Fibroblast of peridontal ligament (primary cell): ENCODE data around the gene IKZF2.
"Not testable (repeated sequence)": the region's sequence is repeated elsewhere in the genome, so short reads cannot be mapped to it uniquely, and the experiment has no call there.

Experiments
- DNase-seq: peaks from one replicate; pipeline ENCODE4 v3.0.0-alpha.2; 2010; ENCODE audit errors: extremely low read depth

The IKZF2 gene

DNA sequence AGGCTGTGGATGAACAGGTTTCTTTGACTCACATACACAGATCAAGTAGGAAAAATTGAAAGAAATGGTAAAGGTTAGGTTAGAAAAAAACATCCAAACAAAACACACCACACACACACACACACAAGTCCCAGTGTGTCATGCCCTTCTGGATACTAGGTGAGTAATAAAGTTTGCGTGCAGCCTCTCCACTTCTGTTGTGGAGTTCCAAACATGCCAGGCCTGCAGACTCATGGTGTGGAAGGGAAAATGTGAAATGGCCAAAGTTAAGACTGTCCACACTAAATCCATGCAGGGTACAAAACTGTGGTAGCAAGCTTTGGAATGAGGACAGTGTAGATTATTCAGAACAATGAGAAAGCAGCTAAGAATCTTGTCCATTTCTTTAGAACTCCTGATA lies 114.6 kb downstream of the IKZF2 start:
- peak; percentile 54 for DNase-seq

DNA sequence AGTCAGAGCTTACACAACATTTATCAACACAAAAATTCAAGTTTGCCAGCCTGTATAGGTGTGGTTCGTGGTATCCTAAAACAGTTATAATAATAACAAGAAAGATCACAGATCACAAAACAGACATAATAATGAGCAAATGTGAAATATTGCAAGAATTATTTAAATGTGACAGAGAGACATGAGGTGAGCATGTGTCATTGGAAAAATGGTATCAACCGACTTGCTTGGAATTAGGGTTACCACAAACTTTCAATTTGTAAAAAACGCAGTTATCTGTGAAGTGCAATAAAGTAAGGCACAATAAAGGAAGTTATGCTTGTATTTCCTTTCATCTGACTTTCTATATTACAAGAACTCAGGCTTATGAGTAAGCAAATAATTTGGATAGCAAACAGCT lies 116.8 kb downstream of the IKZF2 start:
- DNase-seq = no peak

DNA sequence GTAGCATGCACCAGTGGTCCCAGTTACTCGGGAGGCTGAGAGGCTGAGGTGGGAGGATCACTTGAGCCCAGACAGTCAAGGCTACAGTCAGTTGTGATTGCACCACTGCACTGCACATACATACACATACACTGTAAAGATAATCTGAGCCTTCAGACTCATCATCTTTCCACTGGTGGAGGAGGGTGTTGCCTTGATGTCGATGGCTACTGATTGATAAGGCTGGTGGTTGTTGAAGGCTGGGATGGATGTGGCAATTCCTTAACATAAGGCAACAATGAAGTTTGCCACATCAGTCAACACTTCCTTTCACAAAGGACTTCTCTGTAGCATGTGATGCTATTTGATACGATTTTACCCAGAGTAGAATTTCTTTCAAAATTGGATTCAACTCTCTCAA lies 118.8 kb downstream of the IKZF2 start:
- DNase-seq = no peak

DNA sequence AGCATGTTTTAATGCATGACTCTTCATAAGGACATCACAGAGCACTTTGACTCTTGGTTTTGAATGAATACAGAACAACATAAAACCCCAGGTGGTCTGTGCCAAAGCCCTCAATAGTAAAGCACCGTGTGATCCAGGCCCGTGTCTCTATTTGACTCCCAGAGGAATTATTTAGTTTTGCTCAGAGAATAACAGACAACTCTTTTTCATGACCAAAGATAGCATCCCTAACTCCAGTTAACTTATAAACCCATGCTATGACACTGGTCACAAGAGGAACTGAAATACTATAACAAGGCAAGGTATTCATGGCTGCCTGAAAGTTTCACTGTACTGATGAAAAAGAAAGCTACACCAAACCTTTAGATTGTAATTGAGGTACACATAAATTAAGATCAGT lies 128.4 kb downstream of the IKZF2 start:
- DNase-seq = no peak

DNA sequence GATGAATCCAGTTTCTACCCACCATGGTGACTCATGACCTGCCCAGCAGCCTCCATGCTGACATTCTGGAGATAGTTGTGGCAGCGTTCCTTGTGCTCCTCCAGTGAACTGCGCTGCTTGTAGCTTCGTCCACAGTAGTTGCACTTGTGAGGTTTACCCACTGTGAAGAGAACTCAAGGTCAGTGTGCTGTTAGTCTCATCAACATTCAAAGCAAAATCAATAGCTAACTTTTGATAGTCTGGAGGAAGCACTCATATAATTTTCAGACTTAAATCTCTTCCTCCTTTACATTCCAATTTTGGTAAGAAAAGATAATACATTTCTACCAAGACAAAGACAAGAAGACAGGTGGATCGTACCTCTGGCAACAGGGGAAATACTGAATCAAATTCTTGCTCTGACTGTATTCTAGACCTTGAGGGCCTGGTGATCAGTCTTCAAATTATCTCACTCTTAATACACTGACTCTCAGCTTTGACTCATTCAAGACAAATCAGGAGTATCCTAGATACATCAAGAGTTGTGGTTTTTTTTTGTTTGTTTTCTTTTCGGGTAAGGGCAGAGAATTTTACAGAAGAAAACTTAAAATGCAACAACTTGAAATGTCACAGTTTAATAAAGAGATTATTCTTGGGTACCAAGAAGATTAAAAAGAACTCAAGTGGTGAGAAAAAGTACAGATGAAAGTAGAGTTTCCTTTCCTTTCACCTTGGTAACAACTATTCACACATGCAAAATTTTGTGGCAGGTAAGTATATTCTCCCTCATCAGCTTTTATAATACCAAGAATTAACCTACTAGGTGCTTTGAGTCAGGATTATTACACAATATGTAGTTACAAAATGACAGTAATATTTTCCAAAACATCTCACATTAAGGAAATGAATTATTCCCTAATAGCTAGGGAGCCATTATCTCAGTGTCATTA lies 129.2 kb downstream of the IKZF2 start:
- peak; percentile 69 for DNase-seq

DNA sequence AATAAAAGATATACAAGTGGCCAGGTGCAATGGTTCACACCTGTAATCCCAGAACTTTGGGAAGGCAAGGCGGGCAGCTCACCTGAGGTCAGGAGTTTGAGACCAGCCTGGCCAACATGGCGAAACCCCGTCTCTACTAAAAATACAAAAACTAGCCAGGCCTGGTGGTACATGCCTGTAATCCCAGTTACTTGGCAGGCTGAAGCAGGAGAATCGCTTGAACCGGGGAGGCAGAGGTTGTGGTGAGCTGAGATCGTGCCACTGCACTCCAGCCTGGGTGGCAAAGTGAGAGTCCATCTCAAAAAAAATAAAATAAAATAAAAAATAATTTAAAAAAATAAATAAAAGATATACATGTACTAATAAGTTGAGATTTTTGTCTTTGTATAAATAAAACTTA lies 130.5 kb downstream of the IKZF2 start:
- DNase-seq = not testable (repeated sequence)

DNA sequence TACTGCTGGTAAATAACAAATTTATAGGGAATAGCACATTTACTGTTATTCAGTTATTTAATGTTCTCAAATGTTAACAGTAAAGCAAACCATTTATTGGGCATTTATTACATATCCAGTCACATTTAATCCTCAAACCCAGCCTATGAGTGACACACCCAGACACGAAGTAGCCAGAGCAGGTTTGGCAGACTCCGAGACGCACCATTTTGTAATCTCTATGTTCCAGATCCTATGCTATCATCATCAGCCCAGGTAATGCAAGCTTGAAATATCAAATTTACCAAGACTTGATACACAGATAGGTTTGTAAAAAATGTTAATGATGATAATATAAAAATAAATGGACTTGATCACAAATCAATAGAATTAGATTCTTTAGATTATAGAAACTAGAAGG lies 131.1 kb downstream of the IKZF2 start:
- DNase-seq = no peak

DNA sequence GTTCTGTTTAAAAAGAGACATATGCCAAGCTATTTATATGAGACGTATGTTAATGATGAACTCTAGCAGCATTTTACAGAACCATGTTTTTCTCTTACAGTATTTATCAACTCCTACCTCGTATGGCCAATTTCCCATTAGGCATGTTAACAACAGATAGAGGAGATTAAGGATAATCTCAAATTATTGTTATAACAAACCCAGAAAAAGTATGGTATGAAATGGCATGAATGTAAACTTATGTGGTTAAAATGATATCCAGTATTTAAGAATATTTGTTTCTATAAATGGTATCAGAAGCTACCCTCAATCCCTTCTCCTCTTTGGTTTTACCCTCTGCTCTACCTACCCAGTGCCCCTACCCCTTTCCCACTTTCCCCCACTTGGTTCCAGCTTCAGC lies 132.0 kb downstream of the IKZF2 start:
- DNase-seq = no peak

DNA sequence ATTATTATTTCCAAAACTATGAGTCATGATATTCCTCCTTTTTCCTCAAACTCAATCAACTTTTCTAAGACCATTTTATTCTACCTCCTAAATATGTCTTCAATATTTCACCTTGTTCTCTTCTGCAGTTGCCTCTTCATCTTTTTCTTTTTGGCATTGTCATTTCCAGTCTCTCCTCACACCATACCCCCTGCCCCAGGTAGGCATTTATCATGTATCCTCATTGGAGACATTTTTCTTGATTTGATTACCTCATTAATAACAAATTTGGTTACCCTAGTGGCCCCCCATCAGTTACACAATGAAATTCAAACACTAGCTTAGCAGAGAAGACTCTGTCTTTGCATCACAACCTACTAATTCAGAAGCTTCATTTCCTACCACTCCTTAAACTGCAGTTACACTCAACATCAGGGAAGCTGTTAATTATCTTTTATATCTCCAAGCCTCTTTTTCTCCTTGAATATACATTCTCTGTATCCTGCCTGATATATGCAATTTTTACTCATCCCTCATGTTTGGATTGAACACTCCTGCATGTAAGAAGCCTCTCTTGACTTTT lies 133.0 kb downstream of the IKZF2 start:
- DNase-seq = no peak

DNA sequence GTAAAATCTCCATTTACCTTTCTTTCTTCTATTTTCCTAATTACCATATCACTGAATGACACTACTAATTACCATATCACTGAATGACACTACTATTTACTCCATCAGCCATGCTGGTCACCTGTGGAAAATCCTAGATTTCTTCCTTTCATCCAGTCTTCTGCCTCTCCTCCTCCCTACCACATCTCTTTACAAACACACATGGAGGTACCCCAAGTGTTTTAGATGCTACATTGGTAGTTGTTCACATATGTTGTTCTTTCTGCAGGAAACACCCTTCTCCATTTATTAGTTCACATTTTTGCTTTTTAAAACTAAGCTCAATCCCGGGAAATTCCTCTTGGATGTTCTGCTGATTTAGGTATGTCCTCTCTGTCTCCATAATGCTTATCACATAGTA lies 134.0 kb downstream of the IKZF2 start:
- no peak for DNase-seq

DNA sequence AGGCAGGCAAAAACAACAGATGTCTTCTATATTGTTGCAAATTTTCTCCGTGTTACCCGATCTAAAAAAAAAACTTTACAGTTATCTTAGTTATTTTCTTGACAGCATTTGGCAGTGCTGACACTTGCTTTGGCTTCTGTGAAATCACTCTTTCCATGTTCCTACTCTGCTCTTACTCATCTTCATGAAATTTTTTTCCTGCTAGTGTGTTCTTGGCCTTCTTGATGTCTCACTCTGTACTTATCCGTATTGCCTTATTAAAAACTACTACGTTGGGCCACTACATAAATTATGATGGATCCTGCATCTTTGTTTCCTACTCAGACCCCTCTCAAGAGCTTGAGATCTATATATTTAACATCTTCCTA lies 134.4 kb downstream of the IKZF2 start:
- no peak for DNase-seq

DNA sequence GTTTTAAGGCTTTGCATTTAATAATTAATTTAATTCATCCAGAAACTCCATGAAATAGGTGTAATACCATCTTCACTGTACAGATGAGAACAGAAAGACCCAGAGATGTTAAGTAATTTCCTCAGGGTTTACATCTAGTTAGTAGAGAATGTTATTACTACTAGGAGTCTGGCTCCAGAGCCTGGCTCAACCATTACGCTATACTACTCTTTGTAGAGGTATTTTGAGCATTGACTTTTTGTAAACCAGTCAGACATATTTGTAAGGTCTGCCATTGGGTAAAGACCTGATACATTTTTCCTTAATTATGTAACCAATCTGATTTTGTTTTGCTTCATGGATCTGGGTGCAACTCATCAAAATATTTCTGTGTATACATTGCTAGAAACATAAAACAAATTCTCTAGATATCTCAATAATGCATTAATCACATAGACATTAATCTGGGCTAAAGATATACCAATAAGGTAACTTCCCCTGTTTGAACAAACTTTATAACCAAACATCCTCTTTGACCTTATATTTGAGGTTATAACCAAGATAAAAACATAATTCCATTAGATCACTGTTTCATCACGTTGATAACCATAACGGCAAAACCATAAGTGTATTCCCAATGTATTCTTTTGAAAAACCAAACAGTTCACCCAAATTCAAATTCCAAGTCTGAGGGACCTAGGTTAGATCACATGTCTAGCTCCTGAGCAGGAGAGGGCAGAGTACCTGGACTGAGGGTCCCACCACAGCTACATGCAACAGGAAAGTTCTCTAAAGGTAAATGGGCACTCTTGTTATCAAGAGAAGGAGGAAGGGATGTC lies 135.0 kb downstream of the IKZF2 start:
- DNase-seq = no peak

DNA sequence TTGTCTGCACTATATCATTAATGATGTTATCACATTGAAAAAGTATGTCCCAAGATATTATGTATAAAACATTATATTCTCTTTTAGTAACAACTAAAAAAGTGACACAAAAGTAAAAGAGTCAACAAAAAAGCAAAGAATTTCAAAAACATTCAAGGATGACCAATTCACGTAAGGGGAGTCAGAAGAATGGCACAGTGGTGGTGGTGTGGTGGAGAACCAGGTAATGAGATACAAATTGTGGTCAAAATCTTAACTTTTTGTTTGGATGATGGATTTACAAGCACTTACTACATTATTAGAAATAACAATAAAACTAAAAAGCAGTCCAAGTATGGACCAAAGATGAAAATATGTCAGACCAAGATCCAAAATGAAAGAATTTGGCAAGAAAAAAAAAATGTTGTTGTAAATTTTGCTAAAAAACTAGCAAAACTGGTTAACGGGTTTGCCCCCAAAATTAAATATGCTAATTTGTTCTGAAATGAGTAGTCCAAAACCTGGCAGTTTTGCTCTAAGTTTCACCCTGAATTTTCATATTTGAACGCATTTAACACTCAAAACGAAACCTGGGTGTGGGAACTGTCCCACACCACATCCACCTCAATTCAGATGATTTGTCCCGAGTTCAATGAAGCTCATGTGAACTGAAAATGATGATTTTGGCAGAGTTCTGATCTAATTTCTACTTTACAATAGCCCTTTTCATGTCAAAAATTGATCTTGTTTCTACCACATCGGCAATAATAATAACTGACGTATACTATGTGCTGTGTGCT lies 135.8 kb downstream of the IKZF2 start:
- DNase-seq = no peak

DNA sequence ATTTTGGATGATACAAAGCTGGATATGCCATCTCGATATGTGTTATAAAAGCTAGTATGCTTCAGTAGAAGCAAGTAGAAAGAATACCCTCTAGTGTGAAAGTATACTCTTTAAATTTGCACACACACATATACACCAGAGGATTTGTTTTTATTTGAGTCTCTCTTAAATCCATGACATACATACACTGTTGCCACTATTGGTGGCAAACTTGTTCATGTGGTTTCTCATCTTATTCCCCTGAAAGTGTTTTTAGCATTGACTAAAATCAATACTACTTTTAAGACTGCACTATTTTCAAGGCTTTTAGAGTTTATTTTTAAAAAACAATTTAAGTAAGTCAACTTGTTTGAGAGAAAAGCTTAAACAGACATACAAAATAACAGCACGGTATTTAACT lies 137.4 kb downstream of the IKZF2 start:
- DNase-seq = no peak

DNA sequence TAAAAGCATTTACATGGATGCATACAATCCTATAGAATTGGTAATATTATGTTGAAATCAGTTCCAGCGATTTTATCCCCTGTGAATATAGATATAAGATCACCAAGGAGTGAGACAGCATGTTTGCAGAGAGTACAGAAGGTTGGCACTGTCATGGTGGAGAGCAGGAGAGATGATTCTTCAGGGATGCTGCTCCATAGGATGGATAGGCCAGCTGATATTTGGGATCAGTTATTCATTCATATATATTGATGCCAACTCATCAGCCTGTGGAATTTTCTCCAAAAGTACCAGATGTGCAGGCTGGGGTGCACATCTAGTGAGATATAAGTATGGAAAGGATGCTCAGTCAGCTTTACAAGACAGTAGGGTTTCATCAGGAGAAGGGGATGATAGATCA lies 139.9 kb downstream of the IKZF2 start:
- no peak for DNase-seq

DNA sequence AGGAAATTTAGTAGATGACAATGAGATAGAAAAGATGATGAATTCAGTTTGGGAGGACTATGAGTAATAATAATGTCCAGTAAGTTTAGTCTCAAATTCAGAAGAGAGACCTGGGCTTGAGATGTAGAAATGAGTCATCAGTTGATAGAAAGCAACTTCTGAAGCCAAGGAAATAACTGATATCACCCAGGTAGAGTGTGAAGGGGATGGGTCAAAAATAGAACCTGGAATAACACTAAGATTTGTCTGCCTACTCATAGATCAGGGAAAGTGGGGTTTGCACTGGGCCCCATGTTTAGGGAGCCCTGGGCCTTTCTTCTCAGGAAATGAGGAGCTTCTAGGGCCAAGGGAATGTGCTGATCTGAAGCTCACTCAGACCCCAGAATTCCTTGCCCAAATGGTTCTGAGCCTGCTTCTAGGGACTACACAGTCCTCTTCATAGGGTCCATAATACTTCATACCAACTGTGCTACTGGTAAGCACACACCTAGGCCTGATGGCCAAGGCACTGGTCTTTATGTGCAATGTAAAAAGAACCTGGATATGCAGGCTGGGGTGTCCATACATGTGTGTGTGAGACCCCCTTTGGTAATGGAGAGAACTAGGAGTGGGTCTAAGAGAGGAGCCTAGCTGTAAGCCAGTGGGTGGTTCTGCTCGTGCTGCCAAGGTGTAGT lies 141.2 kb downstream of the IKZF2 start:
- DNase-seq = no peak

DNA sequence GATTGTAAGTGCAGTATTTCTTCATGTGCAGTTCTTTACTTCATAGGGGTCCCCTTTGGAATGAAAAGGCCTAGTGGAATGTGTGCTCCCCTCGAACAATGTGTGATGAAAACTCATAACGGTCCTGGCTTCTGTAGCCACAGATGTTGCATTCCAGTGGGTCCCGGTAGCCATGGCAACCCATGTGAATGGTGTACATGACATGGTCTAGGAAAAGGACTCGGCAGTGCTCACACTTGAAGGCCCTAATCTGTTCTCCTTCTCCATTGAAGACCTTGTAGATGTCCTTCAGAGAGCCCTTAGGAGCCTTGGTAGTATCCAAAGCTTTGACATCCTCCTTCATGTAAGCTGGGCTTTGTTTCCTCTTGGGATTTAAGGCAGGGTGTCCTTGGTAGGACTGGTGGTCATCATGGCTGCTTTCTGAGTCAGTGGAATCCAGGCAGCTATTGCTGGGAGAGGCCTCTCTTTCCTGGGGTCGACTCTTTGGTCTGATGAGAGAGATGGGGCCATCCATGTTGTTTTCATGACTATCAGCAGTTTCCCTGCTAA lies 144.0 kb downstream of the IKZF2 start:
- no peak for DNase-seq

DNA sequence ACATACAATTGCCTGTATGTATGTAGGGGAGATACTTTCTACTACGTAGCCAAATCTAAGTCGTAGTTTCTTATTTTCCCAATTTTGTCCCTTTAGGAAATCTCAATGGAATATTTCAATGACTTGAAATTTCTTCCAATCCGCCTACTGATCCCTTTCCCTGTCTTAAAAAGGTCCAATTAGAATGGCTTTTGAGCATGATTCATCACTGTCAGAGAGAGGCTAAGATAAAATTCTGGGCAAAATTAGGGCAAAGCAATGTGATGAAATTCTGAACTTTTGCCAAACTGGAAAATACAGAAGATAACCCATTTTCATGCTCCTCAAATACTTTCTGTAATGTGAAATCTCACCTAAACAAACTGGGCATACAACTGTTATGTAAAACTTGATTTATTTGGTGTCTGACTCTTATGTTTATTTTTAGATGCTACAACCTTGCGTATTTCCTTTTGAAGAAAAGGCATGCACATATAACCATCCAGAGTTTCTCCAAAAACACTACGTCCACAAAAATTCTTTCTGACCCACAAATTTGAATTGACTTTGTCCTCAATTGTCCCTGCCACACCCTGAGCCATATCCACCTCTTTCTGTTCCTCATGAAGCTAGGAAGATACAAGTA lies 147.1 kb downstream of the IKZF2 start:
- peak; percentile 23 for DNase-seq

DNA sequence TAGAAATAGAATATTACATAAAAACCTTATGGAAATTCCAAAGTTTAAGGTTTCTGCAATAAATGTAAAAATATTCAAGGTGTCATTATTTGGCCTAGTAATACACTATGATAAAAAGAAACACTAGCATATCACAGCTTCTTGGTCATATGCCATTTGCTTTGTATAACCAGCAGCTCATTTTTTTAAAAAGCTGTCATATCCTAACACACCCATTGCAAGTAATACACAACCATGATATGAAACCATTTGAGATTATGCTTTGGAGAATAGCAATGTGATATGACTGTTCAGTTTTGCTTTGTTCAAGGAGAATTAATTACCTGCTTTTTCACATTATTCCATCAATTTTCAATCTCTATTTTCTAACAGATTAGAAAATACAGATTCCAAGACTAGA lies 149.0 kb downstream of the IKZF2 start:
- no peak for DNase-seq

DNA sequence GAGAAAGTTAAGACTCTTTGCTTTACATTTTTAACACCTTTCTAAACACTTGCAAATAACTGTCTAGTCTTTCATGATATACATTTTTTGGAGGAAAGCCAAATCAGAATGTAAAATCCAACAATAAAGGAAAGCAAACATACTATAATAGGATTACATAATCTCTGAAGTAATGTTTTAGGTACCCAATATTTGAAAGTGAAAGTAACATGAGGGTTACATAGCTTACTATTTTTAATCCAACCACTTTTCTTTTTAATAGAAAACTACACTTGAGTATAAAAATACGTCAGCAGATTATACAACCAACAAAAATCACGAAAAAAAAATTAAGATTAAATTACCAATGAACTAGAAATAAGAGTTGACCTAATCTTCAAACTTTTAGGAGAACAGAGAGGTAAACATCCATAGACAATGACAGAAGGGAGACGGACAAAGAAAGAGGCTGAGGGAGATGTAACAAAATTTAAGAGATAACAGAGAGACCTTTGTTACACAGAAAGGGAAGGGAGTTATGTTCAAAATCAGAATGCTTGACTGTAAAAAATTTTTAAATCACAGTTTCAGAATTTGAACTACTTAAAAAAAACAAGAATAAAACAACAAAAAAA lies 150.0 kb downstream of the IKZF2 start:
- DNase-seq = peak; percentile 45
